CD4-positive, alpha-beta T cell treated with Interleukin-4 for 1 hour (primary cell): ENCODE measurements around the gene HECA.
A peak's percentile ranks its signal among the peaks of the same experiment; 100 is the strongest.
"Not testable (repeated sequence)": the region's sequence is repeated elsewhere in the genome, so short reads cannot be mapped to it uniquely, and the experiment has no call there.

Source experiments
- DNase-seq, 2 donors: peaks; one replicate each; pipeline ENCODE4 v3.0.0-alpha.2; 2020 to 2022

Gene HECA, protein sequence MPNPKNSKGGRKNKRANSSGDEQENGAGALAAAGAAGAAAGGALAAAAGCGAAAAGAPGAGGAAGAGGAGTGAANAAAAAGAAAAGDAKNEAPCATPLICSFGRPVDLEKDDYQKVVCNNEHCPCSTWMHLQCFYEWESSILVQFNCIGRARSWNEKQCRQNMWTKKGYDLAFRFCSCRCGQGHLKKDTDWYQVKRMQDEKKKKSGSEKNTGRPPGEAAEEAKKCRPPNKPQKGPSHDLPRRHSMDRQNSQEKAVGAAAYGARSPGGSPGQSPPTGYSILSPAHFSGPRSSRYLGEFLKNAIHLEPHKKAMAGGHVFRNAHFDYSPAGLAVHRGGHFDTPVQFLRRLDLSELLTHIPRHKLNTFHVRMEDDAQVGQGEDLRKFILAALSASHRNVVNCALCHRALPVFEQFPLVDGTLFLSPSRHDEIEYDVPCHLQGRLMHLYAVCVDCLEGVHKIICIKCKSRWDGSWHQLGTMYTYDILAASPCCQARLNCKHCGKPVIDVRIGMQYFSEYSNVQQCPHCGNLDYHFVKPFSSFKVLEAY

DNA sequence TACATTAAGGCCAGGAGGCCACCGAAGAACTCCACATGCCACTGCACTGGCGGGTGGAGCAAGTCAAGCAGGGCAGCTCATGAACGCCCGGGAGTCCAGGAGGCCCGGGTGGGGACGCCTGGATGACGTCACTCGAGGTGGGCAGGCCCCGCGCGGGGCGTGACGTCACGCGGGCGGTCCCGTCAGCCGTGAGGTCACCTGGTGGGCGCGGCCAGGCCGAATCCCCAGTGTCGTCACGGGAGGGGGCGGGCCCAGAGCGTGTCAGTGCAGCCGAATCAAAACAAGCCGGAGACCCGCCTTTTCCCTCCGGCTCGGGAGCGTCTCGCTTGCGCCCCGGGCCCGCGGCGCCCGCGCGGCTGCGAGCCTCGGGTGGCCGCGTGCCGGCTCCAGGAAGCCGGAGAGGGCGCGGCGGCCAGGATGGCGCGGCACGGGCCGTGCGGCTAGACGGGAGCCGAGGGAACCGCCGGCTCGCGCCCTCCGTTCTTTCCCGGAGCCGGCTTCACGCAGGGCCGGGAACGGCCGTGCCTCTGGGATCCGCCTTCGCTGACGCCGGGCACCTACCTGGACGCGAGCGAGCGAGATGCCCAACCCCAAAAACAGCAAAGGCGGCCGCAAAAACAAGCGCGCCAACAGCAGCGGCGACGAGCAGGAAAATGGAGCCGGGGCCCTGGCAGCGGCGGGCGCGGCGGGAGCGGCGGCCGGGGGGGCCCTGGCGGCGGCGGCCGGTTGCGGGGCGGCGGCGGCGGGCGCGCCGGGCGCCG lies at the start of gene HECA:
Gene HECA (plus strand): TSS at position 264 of the 761 bp plus-strand sequence. CDS start 317 bp downstream, at position 581.
- DNase-seq = peak; percentile 98

- DNase-seq = no peak
These were observed 43.1 kb upstream of the HECA start for GRCh38 chr6:139091826-139092225.

DNA sequence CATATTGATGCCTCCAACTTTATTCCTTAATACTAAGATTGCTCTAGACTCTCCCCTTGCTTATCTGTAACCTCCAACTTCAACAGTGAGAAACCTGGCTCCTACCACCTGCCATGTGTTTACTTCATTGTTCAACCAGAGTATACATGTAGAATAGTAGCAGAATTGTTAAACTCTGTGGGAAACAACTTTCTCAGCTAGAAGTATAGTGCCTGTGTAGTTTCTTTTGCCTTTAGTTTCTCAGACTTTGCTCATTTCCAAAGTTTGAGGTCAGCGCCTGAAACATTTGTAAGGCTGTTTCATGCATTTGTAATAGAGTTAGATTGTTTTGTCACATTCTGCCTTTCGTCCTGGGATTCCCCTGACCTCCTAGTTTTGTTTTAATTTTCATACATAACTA lies 34.9 kb upstream of the HECA start:
- DNase-seq = no peak

DNA sequence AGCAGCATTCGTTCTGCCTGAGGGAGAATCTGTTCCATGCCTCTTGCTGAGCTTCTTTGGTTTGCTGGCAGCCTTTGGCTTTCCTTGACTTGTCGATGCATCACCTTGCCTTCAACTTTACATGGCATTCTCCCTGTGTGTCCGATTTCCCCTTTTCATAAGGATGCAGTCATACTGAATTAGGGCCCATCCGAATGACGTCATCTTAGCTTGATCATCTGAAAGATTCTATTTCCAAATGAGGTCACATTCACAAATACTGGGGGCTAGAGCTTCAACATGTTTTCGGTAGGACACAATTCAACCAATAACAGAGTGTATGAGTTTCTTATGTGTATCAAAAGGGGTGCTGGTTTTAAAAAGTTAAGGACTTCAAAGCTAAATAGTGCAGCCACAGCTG lies 27.8 kb upstream of the HECA start:
- DNase-seq = no peak

DNA sequence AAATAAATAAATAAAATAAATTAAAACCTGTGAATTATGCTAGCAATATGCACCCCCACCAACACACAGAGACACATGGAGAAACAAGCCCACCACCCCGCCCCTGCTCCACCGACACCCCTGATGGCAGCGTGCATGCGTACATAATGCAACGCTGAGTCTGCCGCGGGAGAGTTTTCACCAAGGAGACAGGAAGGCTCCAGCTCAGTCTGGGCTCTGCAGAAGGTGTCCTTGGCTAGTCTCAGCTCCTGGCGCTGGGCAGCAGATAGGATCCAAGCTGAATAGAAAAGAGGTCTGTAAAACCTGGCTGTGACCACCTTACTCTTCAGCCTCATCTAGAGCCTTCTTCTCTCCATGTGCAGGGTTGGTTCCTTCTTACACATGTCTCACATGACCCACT lies 26.5 kb upstream of the HECA start:
- DNase-seq = no peak

- peak; percentile 30 to 44 for DNase-seq
These were observed 25.3 kb upstream of the HECA start for GRCh38 chr6:139109558-139109957.

GRCh38 chr6:139112146-139112545 lies 22.7 kb upstream of the HECA start:
- no peak for DNase-seq

DNA sequence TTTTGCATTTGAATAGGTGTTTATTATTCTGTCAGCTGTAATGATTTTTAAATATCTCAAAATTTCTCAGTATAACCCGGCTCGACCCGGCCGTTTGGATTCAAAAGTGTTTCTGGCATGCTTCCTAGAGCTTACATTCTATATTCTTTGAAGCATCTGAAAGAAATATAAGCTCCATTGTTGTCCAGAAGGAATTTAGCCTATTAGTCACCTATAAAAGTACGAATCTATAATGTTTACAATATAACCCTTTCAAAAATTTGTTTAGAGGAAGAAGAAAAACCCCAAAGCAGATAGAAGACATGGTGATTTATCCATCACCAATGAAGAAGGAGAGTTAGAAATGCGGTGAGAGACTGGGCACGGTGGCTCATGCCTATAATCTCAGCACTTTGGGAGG lies 22.3 kb upstream of the HECA start:
- DNase-seq = no peak

- no peak for DNase-seq
These were observed 20.1 kb upstream of the HECA start for GRCh38 chr6:139114746-139115145.

GRCh38 chr6:139115989-139116758 lies 18.7 kb upstream of the HECA start:
- DNase-seq = no peak

DNA sequence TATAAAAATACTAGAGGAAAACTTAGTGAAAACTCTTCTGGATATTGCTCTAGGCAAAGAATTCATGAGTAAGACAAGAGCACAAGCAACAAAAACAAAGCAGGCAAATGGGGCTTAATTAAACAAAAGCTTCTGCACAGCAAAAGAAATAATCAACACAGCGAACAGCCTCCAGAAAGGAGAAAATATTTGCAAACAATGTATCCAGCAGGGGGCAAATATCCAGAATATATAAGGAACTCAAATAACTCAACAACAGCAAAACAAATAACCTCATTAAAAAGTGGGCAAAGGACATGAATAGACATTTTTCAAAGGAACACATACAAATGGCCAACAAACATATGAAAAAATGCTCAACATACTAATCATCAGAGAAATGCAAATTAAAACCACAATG lies 17.1 kb upstream of the HECA start:
- no peak for DNase-seq

GRCh38 chr6:139119552-139119951 lies 15.3 kb upstream of the HECA start:
- DNase-seq = no peak

- not testable (repeated sequence) for DNase-seq
These were observed 12.1 kb upstream of the HECA start for GRCh38 chr6:139122823-139123222.

DNA sequence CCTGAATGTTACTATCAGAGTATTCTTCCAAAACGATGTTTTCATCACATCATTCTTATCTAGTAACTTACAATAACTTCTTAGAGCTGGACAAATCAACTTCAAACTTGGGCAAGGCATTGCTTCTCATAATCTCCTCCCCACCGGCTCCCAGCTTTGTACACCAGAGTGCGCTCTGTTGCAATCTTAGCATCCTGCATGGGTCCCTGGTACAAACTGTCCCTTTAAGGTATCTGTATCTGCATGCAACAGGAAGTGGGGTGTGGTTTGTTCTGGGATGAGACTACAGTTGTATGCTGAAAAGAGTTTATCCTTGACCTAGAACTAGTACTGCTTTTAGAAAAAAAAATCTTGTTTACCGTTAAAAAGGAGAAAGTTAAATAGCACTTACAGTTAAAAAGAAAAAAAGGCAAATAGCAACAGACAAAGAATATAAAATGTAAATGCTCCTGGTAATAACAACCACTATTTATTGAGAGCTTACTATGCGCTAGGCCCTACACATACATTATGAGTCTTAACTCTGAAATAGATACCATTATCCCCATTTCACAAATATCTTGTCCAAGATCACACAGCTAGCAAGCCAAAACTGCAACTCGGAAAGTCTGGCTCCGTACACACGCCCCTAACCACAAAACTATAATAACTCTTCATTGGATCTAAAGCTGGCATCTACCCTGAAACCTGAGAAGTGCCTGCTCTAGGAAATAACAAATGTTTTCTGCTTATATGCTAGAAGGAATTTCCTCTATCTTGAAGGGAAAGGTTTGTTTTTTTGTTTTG lies 9.8 kb upstream of the HECA start:
- DNase-seq = peak; percentile 86 to 88

DNA sequence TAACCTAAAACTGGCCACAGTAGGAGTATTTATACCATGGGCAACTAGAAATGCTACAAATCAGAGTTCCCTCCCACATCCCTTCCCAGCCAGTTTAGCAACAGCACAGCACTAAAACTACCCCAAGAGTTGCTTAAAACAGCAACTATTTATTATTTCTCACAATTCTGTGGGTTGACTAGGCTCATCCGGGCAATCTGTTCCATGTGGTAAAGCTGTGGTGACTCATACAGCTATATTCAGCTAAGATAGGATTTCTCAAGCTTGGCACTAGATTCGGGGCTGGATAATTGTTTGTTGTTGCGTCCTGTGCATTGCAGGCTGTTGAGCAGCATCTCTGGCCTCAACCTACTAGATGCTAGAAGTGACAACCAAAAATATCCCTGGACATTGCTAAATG lies 8.6 kb upstream of the HECA start:
- peak in 1 of 2 donors; percentile 43 for DNase-seq

GRCh38 chr6:139126931-139127330 lies 7.9 kb upstream of the HECA start:
- DNase-seq = peak in 1 of 2 donors; percentile 37

DNA sequence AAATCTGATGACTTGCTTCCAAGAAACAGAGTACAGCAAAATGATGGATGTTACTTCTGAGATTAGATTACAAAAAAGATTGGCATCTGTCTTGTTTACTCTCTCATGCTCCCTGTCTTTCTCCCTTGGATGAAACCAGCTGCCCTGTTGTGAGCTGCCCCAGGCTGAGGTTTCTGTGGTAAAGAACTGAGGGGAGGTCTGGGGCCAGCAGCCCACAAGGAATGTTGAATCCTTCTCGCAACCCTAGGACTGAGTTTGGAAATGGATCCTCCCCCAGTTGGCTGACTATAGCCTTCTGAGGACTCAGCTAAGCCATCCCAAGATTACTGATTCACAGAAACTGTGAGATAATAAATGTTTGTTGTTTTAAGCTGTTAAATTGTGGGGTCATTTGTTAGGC lies 5.6 kb upstream of the HECA start:
- no peak for DNase-seq

DNA sequence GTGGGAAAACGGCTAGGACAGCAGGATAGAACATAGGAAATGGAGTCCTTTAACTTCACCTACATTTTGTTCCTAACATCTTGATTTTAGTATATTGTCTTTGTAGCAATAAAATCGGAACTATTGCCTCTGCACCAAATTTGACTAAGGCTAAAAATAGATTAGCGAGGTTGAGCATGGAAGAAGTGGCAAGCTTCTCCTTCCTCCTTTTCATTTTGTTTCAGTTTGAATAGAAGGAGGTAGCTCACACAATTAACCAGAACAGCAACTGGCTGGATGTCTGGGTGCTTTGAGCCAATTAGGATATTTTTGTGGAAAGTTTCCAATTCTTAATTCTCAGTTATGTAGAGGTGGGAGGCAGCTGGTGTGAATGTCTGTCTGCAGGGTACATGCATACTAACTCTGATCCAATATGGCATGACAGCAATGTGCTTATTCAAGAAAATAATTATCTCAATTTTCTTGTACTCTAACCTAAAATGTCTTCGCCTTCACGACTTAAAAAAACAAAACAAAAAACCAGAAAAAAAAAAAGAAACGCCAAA lies 3.1 kb upstream of the HECA start:
- no peak for DNase-seq

DNA sequence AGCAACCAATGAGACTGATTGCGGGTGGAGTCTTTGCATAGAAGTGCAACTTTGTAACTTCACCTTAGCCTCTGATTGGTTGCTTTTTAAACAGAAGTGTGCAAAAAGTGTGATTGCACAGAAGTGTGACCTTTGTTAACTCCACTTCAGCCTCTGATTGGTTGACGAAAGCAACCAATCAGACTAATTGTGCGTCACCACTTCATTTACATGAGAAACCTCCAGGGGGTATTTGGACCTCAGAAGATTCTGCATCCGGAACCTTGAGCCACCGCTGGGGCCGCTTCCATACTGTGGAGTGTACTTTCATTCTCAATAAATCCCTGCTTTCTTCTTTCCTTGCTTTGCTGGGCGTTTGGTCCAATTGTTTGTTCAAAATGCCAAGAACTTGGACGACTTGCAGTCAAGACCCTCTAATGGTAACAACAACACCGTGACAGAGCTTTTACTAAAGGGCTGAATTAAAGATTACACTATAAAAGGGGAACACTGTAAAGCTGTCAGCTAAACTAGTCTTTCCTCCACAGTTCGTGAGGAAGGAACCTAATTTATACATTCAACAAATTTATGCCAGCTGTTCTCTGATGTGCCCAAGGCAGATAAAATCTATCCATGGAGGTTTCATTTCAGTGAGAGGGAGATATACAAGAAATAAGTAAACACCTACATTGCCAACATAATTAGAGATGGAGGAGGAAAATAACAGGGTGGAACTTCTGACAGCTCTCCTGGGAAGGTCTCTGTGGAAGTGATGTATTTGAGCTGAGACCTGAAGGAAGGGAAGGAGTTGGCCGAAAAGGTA lies 1.4 kb upstream of the HECA start:
- DNase-seq = peak in 1 of 2 donors; percentile 44

DNA sequence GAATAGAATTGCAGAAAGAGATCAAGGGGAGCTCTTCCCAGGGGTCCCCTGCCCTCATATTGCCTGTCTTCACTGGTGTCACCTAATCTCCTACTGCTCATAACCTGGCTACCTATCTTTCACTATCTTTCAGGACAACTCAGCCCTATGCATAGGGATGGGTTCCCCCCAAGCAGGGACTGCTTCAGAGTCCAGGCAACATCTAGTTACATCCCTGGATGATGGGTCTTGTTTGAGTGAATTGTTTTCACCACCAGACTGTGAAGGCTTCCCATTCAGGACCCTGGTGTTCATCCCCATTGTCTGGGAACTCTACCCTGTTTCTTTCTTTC lies 850 bp upstream of the HECA start:
- DNase-seq = no peak
